Caki2 (cell line): ENCODE data around the gene MAPK9. TPM values are rescaled to one million over a fixed set of nuclear protein-coding genes. Genes with fewer than 3 reads are reported as not detected.
"Not testable (repeated sequence)": the region's sequence is repeated elsewhere in the genome, so short reads cannot be mapped to it uniquely, and the experiment has no call there.

Source experiments
- DNase-seq: peaks from one replicate; pipeline ENCODE4 v3.0.0-alpha.2; 2015; ENCODE audit warnings: low read depth
- in situ Hi-C: cut with HindIII; loops from 2 replicates; pipeline ENCODE4 v1.10.0; 2016; ENCODE audit warnings: low sequenced_read_pairs, low pct_unique_long_range_greater_than_20kb, mixed read lengths
- total RNA-seq: library from RNA; depleted of rRNA; stranded (reverse); fragments of >200 nt; shearing (Covaris generic); gene quantifications from 2 replicates; pipeline ENCODE4 v1.2.3, GENCODE V29; 2014; ENCODE audit warnings: low replicate concordance

The MAPK9 gene
- total RNA-seq, 1 experiment from 2014 or later = 46.5 TPM

DNA sequence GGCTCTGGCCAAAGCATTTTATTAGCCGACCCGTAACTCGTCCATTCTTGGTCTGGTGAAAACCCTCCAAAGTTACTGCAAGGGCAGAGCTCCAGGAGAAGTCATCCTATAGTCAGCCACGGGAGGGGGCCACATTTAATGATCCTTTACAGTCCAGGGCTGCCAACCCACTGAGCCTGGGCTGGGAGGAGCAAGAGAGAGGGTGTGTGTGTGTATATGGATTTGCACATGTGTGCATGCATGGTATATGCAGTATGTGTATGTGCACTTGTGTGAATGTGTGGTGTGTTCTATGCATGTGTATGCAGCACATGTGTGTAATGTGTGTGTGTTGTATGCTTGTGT, 78.7 kb downstream of the MAPK9 start:
- in situ Hi-C loops = loop anchor here (25.0 kb wide), 1 partner anchor 126 kb away; no protein-coding TSS in a partner anchor
- no peak for DNase-seq

DNA sequence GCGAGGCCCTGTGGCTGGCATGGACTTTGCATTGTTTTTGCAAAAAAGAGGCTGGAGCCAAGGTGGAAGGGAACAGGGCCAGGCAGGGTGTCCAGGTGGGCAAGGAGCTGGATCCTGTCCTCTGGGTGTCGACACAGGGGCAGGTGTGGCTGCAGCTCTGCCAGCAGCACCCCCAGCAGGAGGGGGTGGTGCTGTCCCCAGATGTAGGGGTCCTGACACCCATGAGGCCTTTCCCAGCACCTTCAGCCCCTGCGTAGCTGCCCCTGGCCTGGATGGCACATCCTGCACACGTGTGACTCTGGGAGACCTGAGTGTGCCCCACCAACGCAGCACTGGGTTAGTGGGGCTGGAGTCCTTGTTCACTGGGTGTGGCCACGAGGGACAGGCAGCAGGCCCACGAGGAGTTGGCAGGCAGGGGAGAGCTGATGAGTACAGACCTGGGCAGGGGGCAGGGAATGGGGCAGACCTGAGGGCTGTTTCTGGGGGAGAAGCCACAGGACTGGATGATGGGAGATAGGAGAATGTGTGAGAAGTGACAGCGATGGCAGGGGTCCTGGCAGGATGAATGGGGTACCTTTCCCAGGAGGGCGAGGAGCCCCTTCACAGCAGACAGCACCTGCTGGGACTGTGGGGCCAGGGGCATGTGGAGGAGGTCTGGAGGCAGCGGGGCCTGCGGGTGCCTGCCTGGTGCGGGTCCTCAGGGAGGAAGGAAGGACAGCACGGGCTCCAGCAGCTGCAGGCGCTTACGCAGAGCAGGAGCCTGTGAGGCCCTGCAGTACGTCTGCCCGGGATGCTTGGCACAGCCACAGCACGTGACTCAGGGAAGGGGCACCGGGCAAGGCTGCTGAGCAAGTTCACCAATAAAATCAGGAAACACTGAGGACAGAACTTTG, 79.3 kb downstream of the MAPK9 start:
- in situ Hi-C loops = loop anchor here (25.0 kb wide), 1 partner anchor 125 kb away; no protein-coding TSS in a partner anchor
- no peak for DNase-seq

DNA sequence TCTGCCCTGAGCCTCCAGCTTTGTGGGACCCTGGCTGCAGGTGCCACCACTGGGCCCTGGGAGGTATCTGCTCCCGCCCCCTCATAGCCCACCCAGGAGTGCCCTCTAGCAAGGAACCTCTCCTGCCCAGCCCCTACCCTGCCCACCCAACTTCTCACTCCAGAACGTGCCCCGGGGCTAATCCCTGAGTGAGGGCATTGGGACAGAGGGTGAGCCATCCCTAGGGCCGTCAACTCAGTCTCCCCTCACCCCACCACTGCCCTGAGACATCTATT, 80.2 kb downstream of the MAPK9 start:
- in situ Hi-C loops = loop anchor here (25.0 kb wide), 1 partner anchor 124 kb away; no protein-coding TSS in a partner anchor

DNA sequence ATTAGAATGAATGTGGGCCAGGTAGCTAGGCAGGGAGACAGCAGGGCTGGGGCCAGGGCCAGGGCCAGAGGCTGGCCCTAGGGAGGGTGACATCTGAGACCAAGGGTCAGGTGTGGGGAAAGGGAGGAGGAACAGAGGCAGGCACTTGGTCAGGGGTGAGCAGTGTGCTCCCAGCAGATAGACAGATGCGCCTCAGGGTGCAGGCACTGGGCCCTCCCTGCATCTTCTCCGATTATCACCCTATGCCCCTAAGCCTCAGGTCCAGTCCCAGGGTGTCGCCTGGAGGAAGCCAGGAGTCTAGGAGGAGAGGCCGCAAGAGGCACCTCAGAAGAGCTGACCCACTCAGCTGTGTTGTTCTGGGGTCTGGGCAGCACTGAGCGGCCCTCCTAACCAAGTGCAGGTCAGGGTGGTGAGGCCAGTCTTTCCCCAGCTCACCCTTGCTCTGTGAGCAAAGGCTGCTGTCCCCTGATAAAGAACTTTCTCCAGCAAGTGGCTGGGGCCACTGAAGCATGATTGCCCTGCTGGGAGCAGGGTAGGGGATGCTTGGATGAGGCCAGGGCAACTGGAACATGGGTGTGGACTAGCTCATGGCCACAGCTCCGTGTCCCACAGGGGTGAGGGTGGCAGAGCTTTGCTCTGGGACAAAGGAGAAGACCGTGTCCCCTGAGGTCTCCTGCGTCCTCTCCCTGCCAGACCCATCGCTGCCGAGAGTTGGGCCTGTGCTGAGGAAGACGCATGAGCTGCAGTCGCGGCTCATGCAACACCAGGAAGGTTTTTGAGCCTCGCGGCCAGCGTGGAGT, 80.7 kb downstream of the MAPK9 start:
- no peak for DNase-seq
- in situ Hi-C loops = loop anchor here (25.0 kb wide), 1 partner anchor 124 kb away; no protein-coding TSS in a partner anchor

More for the DNA sequence above, 80.2 kb downstream of the MAPK9 start:
- no peak for DNase-seq

DNA sequence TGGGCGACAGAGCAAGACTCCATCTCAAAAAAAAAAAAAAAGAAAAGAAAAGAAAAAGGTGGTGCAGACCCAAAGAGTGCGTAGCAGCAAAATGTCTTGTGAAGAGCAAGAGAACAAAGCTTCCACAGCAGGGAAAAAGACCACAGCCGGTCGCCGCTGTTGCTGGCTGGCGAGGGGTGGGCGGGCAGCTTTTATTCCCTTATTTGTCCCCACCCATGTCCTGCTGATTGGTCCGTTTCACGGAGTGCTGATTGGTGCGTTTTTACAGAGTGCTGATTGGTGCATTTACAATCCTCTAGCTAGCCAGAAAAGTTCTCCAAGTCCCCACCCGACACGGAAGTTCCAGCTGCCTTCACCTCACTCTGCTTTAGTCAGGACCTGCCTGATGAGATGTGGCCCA, 81.8 kb downstream of the MAPK9 start:
- in situ Hi-C loops = loop anchor here (25.0 kb wide), 1 partner anchor 123 kb away; no protein-coding TSS in a partner anchor
- DNase-seq = not testable (repeated sequence)

DNA sequence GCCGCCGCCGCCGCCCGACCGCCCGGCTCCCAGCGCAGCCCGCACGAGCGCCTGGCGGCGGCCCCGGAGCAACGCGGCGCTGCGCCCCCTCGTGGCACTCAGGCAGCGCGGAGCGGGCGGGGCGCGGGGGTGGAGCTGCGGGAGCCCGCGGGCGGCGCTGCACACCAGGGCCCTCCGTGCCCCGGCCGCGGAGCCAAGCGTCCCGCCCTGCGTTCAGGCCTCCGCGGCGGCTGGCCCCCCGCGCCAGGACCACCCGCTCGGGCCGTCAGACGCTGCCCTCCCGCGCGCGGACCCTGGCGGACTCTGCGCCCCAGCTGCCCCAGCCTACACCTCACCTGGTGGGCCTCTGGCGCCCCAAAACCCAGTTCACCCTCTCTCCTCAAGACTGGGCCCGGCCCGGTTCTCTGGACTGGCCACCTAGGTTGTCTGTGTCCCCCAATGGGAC, 82.7 kb downstream of the MAPK9 start, which contains the start of gene RASGEF1C:
TSS of gene RASGEF1C (minus strand) at position 75 of the 445 bp plus-strand sequence. CDS start 71,159 bp downstream, outside the sequence.
- in situ Hi-C loops = loop anchor here (25.0 kb wide), 1 partner anchor 122 kb away; no protein-coding TSS in a partner anchor
- DNase-seq = peak; percentile 46

DNA sequence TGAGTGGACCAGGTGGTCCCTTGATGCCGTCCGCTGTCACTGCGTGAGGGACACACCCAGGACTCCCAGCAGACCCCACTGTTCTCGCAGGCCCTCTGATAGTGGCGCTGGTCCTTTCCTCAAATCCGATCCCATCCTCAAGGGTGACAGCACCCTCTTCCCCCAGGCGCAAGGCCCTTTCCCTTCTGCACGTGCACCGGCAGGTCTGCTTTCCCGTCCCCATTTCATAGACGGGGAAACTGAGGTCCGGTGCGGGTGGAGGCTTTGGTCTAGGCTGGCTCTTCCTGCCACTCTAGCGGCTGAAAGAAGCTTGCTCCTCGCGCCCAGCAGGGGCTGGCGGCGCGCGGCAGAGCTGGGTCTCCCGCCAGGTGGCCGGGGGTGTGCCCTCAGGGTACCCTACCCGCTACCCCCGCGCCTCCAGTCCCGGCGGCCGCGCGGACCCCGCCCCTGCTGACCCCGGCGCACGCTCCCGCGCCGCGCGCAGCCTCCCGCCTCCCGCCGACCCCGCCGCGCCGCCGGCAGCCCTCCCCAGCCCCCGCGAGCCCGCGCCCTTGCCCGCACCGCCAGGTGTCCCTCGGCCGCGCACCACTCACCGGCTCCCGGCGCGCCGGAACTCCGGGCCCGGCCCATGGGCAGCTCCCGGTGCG, 83.3 kb downstream of the MAPK9 start:
- in situ Hi-C loops = loop anchor here (25.0 kb wide), 1 partner anchor 121 kb away; no protein-coding TSS in a partner anchor
- peak; percentile 16 for DNase-seq

DNA sequence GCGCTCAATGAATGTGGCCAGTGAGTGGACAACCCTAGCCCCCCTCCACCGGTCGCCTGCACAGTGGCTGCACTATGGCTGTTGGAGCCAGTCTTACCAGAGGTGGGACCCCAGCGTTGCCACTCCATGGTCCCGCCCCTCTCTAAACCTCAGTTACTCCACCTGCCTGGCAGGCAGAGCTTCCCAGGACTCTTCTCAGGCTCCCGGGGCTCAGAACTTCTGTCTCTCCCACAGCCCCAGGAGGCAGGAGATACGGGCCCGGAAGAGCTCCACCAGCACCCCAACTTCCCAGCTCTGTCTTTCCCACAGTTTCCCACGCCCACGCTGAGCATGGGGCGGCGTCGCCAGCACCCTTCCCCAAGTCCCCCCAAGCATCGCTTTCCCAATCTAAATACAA, 83.8 kb downstream of the MAPK9 start:
- no peak for DNase-seq
- in situ Hi-C loops = loop anchor here (25.0 kb wide), 1 partner anchor 121 kb away; no protein-coding TSS in a partner anchor

DNA sequence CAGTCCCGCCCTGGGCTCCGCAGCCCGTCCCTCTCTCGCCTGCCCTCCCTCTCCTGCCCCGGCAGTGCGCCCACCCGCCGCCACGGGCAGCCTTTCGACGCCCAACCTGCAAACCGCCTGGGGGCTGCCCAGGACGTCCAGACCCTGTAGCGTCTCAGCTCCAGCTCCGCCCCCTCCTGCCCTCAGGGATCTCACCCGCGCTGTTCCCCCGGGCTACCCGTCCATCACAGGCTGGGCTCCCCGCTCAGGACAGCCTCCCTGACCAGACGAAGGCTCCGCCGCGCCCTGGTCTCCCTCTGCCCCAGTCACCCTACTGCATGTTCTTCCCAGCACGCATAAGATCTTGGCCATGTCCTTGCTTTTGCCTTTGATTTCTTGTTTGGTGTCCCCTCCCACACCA, 84.3 kb downstream of the MAPK9 start:
- in situ Hi-C loops = loop anchor here (25.0 kb wide), 1 partner anchor 120 kb away; no protein-coding TSS in a partner anchor
- no peak for DNase-seq

DNA sequence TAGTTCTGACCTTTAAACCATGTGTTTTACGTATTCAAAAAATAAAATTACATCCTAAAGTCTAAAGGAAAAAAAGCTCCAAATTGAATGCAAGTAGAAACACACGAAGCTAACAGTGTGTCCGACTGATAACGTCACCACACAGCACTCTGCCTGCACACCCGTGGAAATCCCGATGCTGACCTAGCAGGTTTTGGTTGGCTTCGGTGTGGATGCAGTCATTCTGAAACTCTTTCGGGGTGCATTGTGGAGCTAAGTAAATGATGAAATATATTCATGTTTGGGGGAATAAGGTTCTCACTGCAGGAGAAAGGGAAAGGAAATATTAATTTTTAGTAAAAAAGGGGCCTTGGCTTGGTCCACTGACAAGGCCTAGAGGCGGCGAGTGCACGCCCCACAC, 84.9 kb downstream of the MAPK9 start:
- in situ Hi-C loops = loop anchor here (25.0 kb wide), 1 partner anchor 120 kb away; no protein-coding TSS in a partner anchor
- DNase-seq = no peak

DNA sequence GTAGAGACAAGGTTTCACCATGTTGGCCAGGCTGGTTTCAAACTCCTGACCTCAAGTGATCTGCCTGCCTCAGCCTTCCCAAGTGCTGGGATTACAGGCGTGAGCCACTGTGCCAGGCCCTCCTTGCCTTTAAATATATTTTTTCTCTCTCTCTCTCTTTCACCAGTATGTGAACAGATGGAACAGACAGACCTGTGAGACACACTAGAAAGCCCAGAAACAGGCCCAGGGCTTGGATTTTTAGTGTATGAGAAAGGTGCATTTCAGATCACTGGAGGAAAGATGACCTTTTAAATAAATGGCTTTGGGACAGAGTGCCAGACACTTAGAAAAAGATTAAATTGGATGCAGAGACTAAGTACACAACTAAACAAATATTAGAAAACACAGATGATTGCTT, 86.0 kb downstream of the MAPK9 start:
- no peak for DNase-seq
- in situ Hi-C loops = loop anchor here (25.0 kb wide), 1 partner anchor 119 kb away; no protein-coding TSS in a partner anchor

DNA sequence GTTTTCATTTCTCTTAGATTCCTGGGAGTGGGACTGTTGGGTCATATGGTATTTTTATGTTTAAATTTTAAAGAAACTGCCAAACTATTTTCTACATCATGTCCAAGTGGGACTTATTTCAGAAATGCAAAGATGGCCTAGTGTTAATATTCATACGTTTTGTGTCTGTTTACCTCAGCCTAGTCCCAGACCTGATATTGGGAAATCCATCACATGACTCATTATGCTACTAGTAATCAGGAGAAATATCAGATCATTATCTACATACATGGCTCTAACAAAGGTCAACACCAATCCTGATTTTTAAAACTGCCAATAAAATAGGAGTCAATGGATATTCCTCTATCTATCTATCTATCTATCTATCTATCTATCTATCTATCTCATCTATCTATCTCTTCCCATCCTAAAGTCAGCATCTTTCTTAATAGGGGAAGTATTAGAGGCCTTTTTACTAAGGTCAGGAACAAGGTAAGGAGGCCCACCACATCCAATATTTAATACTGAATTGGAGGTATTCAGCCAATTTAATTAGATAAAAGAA, 87.5 kb downstream of the MAPK9 start:
- in situ Hi-C loops = loop anchor here (25.0 kb wide), 1 partner anchor 117 kb away; no protein-coding TSS in a partner anchor
- DNase-seq = no peak

DNA sequence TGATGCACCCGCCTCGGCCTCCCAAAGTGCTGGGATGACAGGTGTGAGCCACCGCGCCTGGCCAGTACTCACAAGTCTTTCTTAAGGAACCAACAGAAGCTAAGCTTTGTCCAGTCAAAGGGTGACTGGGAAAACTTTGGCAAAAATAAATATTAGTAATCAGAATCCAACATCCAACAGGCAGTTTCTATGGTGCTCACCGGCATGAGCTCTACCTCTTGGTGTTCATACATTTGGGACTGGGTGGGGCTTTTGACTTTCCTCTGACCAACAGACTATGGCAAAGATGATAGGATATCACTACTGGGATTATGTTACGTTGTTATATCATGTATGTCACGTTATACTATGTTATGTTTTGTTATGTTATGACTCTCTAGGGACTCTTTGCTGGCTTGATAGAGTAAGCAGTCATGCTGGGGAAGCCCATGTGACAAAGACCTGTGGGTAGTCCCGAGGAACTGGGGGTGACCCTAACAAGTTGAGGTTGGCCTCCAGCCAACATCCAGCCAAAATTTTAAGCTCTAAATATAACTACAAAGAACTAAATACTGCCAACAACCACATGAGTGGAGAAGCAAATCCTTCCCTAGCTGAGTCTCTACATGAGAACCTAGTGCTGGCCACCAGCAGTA, 88.8 kb downstream of the MAPK9 start:
- in situ Hi-C loops = loop anchor here (25.0 kb wide), 1 partner anchor 116 kb away; no protein-coding TSS in a partner anchor
- no peak for DNase-seq

DNA sequence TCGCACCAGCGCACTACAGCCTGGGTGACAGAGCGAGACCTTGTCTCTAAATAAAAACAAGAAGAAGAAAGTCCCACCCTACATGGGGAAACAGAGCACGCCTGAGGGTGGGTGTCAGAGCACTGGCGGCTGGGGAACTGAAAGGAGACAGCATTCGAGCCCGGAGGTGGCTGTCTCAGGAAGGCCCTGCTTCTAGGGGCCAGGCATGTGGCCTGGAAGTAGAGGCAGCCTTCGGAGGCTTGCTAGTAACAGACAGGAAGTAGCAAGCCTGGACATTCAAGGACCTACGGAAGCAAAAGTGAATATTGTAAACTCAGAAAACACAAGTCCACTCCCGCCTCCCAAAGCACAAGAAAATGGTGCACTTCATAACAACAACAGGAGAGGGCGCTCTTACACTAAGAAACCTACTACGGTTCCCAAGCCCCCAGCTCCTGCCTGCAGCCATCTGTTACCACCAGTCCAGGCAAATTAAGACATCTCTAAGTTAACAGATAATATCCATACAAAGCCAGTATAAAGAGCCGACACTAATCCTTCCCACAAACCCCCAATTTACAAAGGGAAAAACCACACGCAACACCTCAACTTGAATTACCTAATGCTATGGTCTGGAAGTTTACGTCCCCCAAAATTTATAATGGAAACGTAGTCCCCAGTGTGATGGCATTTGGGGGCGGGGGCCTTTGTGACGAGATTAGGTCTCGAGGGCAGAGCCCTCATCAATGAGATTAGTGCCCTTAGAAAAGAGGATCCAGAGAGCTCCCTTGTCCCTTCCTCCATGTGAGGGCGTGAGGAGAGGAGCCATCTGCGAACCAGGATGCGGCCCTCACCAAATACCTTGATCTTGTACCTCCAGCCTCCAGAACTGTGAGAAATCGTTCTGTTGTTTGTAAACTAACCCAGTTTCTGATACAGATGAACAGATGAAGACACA, 90.6 kb downstream of the MAPK9 start:
- no peak for DNase-seq
- in situ Hi-C loops = loop anchor here (25.0 kb wide), 1 partner anchor 114 kb away; no protein-coding TSS in a partner anchor

DNA sequence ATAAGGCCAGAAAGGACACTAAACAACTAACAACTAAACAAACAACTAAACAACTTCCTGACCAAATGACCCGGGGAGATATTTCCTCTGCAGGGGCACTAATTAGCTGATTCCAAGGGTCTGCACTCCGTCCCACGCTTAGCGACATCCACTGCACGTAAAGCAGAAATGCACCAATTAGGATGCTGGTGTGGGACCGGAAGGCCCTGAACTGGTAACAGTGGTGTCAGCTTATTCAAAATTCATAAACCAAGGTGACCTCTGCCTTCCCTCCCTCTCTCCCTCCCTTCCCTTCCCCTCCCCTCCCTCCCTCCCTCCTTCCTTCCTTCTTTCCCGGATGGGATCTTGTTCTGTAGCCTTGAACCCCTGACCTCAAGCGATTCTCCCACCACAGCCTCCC, 92.5 kb downstream of the MAPK9 start:
- DNase-seq = no peak
- in situ Hi-C loops = no loop called here

DNA sequence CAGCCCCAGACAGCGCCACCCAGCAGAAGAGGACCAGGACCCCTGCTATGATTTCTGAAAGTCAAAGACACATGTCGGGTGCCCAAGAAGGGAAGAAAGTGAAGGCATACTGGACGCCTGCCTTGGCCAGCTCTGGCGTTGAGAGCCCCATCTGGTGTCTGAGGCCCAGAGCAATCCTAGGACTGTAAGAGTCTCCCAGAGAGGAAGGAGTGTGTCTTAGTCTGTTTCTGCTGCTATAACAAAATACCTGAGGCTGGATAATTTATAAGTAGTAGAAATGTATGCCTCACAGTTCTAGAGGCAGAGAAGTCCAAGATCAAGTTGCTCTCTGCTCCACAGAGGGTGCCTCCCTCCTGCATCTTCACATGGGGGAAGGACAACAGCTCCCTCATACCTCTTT, 93.7 kb downstream of the MAPK9 start:
- in situ Hi-C loops = no loop called here
- no peak for DNase-seq
